Heart left ventricle (tissue), 16 donors: Measurements from ENCODE around the gene IGSF10. TPM values are rescaled to one million over a fixed set of nuclear protein-coding genes. Genes with fewer than 3 reads are reported as not detected.
A peak's percentile ranks its signal among the peaks of the same experiment; 100 is the strongest.

Source experiments
- ATAC-seq, 4 donors: fragments of 200-7000 bp; cut with Tn5 transposase; one replicate each; pipeline ENCODE4 v1.9.1; 2020 to 2022; ENCODE audit warnings: moderate library complexity in 4 of 4, mild to moderate bottlenecking in 3 of 4, moderate number of reproducible peaks in 1 of 4
- DNase-seq, 5 donors: peaks; one replicate each; pipeline ENCODE4 v3.0.0-alpha.2; 2020
- H3K27ac ChIP-seq, 12 donors: fragments of 200-600 bp; sonication (generic) in 4 of 12; one replicate each; pipeline versions ENCODE4 v1.5.0 to v1.8.0; 2016 to 2022; ENCODE audit warnings: mild to moderate bottlenecking in 2 of 12
- H3K27me3 ChIP-seq, 9 donors: fragments of 200-600 bp; sonication (generic) in 2 of 9; one replicate each; pipeline versions ENCODE4 v1.5.1 to v1.8.0; 2016 to 2022; ENCODE audit warnings: mild to moderate bottlenecking in 3 of 9
- H3K36me3 ChIP-seq, 9 donors: fragments of 200-600 bp; sonication (generic) in 2 of 9; one replicate each; pipeline versions ENCODE4 v1.5.0 to v1.8.0; 2018 to 2022; ENCODE audit warnings: mild to moderate bottlenecking in 2 of 9
- H3K4me1 ChIP-seq, 12 donors: fragments of 200-600 bp; sonication (generic) in 4 of 12; one replicate each; pipeline versions ENCODE4 v1.5.0 to v1.8.0; 2016 to 2022; ENCODE audit warnings: mild to moderate bottlenecking in 3 of 12
- H3K4me3 ChIP-seq, 12 donors: fragments of 200-600 bp; sonication (generic) in 4 of 12; one replicate each; pipeline versions ENCODE4 v1.5.0 to v1.8.0; 2017 to 2022; ENCODE audit warnings: mild to moderate bottlenecking in 9 of 12, moderate library complexity in 4 of 12
- H3K9me3 ChIP-seq, 12 donors: fragments of 200-600 bp; sonication (generic) in 4 of 12; one replicate each; pipeline versions ENCODE4 v1.5.0 to v1.8.0; 2016 to 2022; ENCODE audit warnings: mild to moderate bottlenecking in 1 of 12
- CTCF ChIP-seq, 12 donors: fragments of 200-600 bp; sonication (generic) in 4 of 12; IDR thresholded peaks; one replicate each; pipeline versions ENCODE4 v1.5.0 to v1.8.0; 2018 to 2022; ENCODE audit warnings: antibody characterized with exemption in 12 of 12, mild to moderate bottlenecking in 5 of 12
- POLR2A ChIP-seq, 2 donors: fragments of 450-650 bp; IDR thresholded peaks; one replicate each; pipeline ENCODE4 v1.6.1; 2017; ENCODE audit warnings: antibody characterized with exemption in 2 of 2, mild to moderate bottlenecking in 2 of 2, moderate library complexity in 2 of 2
- WGBS, 4 donors: extraction: QIAGEN DNeasy Blood & Tissue Kit in 2 of 4; methylation state at CpG; one replicate each; pipeline versions ENCODE4 v1.1.5 to v1.1.7; 2013 to 2018; 5-methylcytosine and 5-hydroxymethylcytosine counted together
- intact Hi-C, 10 donors: fragments of 100-400 bp; cut with DNase I; formaldehyde crosslinking; loops; one replicate each; pipeline versions ENCODE4 v1.11.1 to v1.14.2; 2022
- polyA plus RNA-seq, 2 donors: library from polyadenylated mRNA; stranded (reverse); fragments of 200-250 nt; gene quantifications; one replicate each; pipeline ENCODE4 v1.2.3, GENCODE V29; 2013
- total RNA-seq, 9 donors: library from RNA; depleted of rRNA in 2 of 9; stranded (reverse); fragments of >200 nt in 2 of 9; fragmentation: NEBNext Ultra II Directional in 3 of 9; extraction: Animal tissue kit (Norgen Biotek cat#: 25700) in 3 of 9; gene quantifications; one replicate each; pipeline versions ENCODE4 v1.1.0 to v1.2.4, GENCODE V29; 2016 to 2023
- donor health status: ischemic (EF 13 %, LVEDD 7.1; RV severe dilation, severe dysfunction).
- donor health status: healthy with polysubstance abuse.
- donor health status: DM: no; HTN: yes; CAD: no.
- donor health status: DM: no; HTN: no; CAD: no.
- donor health status: ischemic (EF 25% LVEDD 6.9; RV normal size, moderate dysfunction).
- donor health status: ischemic (EF 25% LVEDD 5.7; RV mildly dilated, moderate dysfunction).
- donor health status: healthy.
- donor health status: DM: yes; HTN: yes; CAD: no.
- donor health status: ischemic (EF 35%, LVEDD 5.7; RV mildly dilated, moderate dysfunction).
- donor health status: nonischemic (EF 11% LVEDD 7.7; RV severe dilation, severe dysfunction).
- donor health status: DM: yes; HTN: yes; CAD: no.
- donor health status: PGD.
- donor health status: ischemic (EF 29% LVEDD 5.4; RV normal size, mild dysfunction).
- donor health status: nonischemic (EF 23%, LVEDD 6.1; RV moderate dilation, normal function).

IGSF10 gene
- total and polyA plus RNA-seq, 11 donors, result 0.36 to 8.8 (median 1.2) TPM

GRCh38 chr3:151478335-151478697, 17.5 kb upstream of the IGSF10 start:
- DNase-seq, result no peak
- intact Hi-C loops, result loop anchor here in 2 of 10 donors (10.0 kb wide), 2 partner anchors 176 to 436 kb away; no protein-coding TSS in a partner anchor
- no peak for ATAC-seq
- no peak for TF ChIP-seq CTCF (IDR thresholded peaks at IDR 0.05)
- no peak for TF ChIP-seq POLR2A (IDR thresholded peaks at IDR 0.05)
- Histone ChIP-seq H3K36me3 (no peaks in the 10 kb centered on the region), H3K27me3 (no peaks in the 10 kb centered on the region), H3K27ac (no peak overlapping the region), H3K4me3 (no peak overlapping the region), H3K9me3 (peaks cover 0 to 20% (median 8%) of the 10 kb centered on the region in 12 donors), H3K4me1 (peaks cover 0 to 10% (median 0%) of the 10 kb centered on the region in 12 donors)
- 45 to 58% (median 52%) methylated on average over 1 of the region's 1 CpG for WGBS, 4 donors

GRCh38 chr3:151477591-151478334, 16.9 kb upstream of the IGSF10 start:
- Histone ChIP-seq H3K27me3 (no peaks in the 10 kb centered on the region), H3K36me3 (no peaks in the 10 kb centered on the region), H3K27ac (no peak overlapping the region), H3K9me3 (peaks cover 0 to 16% (median 8%) of the 10 kb centered on the region in 12 donors), H3K4me3 (no peak overlapping the region), H3K4me1 (peaks cover 0 to 10% (median 0%) of the 10 kb centered on the region in 12 donors)
- TF ChIP-seq POLR2A (IDR thresholded peaks at IDR 0.05) (no peak), CTCF (IDR thresholded peaks at IDR 0.05) (no peak)
- intact Hi-C loops, result loop anchor here in 2 of 10 donors (10.0 kb wide), 2 partner anchors 177 to 437 kb away; no protein-coding TSS in a partner anchor
- ATAC-seq (no peak), DNase-seq (no peak)
- 73 to 89% (median 79%) methylated on average over 2 of the region's 2 CpGs for WGBS, 4 donors

GRCh38 chr3:151476344-151477018, 15.6 kb upstream of the IGSF10 start:
- H3K27ac ChIP-seq, result no peak overlapping the region

More at GRCh38 chr3:151476344-151477018, 15.6 kb upstream of the IGSF10 start:
- Histone ChIP-seq H3K36me3 (no peaks in the 10 kb centered on the region), H3K9me3 (peaks cover 0 to 3% (median 0%) of the 10 kb centered on the region in 12 donors), H3K27me3 (no peaks in the 10 kb centered on the region), H3K4me3 (no peak overlapping the region), H3K4me1 (peaks cover 0 to 10% (median 0%) of the 10 kb centered on the region in 12 donors)
- DNase-seq (no peak), ATAC-seq (peak in 2 of 4 donors; percentile 28 to 33)
- 45 to 54% (median 47%) methylated on average over 7 of the region's 7 CpGs for WGBS, 4 donors
- intact Hi-C loops, result loop anchor here in 2 of 10 donors (10.0 kb wide), 2 partner anchors 178 to 438 kb away; no protein-coding TSS in a partner anchor
- TF ChIP-seq POLR2A (IDR thresholded peaks at IDR 0.05) (no peak), CTCF (IDR thresholded peaks at IDR 0.05) (no peak)
